HG03565 (cell line): Measurements from ENCODE around the gene FXYD7.
"Not testable (repeated sequence)": the region's sequence is repeated elsewhere in the genome, so short reads cannot be mapped to it uniquely, and the experiment has no call there.

Experiments
- ATAC-seq: cut with Tn5 transposase; IDR thresholded peaks from one replicate; pipeline ENCODE4 v1.9.1; 2021; ENCODE audit warnings: mild to moderate bottlenecking, moderate library complexity; ENCODE audit not compliant: unreplicated experiment

The FXYD7 gene

DNA sequence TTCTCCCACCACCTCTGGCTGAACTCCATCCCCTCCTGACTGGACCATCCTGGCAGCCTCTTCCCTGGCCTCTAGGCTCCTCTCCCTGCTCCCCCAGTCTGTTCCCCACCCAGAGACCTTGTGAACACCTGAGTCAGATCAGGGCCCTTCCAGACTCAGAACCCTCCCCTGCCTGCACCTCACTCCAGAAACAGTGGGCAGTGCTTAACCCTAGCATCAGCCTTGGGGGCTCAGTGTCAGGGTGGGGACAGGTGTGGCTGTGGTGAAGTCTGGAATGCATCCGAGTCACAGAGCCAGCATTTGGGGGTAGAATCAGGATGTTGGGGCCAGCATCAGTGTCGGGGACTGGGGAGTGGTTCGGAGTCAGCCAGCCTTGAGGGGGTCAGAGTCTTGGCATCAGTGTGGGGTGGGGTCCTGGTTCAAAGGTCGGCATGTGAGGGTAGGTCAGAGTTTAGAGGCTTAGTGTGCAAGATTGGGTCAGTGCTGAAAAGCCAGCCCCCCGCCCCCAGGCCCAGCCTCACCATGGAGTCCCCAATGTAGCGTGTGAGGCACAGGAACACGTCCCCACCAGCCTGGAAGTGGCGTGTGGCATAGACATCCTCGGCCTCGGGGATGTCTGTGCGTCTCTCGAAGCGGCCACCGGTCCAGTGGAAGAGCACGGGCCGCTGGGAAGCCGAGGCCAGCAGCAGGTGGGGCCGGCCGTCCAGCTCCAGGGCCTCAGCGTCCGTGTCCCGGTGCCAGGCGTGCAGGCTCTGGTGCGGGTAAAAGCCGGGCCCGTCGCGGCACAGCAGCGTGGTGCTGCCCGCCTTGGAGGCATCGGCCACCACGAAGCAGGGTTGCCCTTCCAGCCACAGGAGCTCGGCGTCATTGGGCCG, 17.1 kb upstream of the FXYD7 start:
- ATAC-seq = no peak

DNA sequence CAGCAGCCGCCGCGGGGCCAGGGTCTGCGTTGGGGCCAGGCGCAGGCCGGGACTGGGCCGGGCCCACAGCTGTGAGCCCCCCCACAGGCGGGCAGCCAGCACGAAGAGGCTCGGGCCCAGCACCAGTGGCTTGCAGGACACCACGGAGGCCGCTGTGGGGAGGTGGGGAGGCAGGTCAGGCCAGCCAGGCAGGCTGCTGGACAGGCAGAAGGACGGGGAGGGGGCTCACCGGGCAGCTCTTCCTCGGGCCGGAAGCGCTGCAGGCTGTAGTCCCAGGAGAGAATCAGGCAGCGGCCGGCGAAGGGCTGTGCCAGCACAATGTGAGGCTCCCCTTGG, 16.5 kb upstream of the FXYD7 start:
- no peak for ATAC-seq

DNA sequence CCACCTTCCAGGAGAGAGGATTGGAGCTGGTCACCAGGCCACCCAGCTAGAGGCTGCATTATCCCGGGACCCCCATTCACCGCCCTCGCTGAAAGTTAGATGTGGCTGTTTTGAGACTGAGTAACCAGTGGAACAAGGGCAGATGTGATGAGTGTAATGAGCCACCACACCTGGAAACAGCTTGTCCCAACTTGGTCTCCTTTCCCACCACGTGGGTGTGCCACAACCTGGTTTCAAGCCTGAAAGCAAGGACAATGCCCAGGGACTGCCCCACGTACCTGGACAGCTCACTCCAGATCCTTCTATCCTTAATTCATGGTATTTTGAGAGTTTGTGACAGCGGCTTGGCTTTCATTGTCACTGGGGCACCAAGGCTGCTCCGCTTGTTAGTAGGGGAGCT, 15.2 kb upstream of the FXYD7 start:
- no peak for ATAC-seq

DNA sequence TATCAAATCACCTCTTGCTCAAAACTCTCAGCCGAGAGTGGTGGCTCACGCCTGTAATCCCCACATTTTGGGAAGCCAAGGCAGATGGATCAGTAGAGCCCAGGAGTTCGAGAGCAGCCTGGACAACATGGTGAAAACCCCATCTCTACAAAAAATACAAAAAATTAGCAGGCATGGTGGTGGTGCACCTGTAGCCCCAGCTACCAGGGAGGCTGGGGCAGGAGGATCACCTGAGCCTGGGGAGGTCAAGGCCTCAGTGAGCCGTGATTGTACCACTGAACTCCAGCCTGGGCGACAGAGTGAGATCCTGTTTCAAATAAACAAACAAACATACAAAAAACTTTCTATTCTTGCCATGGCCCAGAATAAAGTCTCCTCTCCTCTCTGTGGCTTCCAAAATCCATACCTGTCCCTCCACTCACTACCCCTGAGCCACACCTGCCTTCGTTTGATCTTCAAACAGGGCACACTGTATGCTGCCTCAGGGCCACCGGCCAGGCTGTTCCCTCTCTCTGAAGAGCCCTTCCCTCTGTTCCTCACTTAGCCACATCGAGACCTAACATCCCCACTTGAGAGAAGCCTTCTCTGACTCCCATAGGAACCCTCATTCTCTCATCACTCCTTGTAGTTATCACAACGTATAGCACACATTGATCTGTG, 14.5 kb upstream of the FXYD7 start:
- ATAC-seq = no peak

DNA sequence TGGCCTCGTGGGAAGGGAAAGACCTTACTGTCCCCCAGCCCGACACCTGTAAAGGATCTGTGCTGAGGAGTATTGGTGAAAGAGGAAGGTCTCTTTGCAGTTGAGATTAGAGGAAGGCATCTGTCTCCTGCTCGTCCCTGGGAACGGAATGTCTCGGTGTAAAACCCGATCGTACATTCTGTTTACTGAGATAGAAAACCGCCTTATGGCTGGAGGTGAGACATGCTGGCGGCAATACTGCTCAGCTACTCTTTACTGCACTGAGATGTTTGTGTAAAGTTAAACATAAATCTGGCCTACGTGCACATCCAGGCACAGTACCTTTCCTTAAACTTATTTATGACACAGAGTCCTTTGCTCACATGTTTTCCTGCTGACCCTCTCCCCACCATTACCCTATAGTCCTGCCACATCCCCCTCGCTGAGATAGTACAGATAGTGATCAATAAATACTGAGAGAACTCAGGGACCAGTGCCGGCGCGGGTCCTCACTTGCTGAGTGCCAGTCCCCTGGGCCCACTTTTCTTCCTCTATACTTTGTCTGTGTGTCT, 13.3 kb upstream of the FXYD7 start:
- ATAC-seq = not testable (repeated sequence)

DNA sequence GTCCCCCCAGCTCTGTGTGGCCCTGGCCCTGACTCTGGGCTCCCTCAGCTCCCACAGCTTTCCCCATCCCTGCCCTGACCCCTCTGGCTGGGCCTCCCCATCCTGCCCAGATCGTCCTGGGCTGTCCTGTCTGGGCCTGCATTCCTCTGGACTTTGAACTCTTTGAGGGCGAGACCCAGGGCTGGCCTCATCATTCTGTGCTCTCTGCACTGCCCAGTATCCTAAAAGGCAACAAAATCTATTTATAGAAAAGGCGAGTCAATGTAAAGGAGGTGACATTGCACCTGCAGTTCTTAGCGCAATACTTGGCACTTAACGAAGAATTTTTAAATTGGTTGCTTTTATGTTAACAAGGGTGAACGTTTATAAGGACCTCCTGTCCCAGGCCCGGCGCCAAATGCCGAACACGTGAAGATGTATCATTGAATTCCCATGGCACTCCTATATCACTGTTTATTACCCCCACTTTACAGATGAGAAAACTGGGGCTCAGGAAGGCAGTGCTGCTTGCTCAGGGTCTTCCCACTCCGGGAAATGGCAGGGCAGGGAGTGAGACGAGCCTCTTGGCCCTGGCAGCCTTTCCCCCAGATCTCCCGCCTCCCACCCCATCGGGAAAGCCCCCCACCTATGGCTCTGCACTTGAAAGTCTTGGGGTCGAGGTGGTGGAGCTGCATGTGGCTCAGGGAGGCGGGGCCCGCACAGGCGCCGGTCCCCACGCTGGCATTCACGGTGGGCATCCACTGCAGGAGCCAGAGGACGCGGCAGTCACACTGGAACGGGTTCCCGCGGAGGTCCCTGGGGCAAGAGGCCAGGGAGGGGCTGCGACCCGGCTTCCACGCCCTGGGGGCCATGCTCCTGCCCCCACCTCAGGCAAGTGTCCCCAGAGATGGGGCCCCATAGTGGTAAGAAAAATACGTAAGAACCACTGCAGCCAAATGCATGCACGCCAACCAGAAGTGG, 12.0 kb upstream of the FXYD7 start:
- ATAC-seq = no peak

DNA sequence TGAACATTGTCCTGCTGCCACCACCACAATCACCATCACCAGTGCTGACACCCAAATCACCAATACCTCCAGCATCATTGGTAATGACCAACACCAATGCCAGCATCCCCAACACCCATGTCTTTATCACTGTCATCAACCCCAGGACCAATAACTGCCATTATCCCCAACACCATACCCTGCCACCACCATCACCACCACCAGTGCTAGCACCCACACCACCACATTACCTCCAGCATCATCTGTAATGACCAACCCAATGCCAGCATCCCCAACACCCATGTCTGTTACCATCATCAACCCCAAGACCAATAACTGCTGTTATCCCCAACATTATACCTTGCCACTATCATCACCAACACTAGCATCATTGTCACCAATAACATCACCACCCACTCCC, 10.8 kb upstream of the FXYD7 start:
- ATAC-seq = no peak

DNA sequence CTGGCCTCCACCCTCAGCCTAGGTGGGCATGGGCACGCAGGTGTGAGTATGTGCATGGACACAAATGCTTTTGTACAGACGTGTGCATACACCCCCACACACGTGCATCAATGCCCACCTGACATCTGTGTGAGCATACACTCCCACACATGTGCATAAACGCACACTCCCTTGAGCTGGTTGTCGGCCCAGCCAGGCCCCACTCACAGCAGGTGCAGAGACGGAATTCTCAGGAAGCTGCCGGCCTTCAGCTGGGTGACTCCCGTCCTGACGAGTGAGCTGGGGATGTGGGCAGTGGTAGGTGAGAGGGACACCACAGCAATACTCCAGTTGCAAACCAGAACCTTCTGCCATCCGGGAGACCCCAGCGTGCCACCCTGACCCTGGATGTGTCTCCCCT, 9.2 kb upstream of the FXYD7 start:
- no peak for ATAC-seq

DNA sequence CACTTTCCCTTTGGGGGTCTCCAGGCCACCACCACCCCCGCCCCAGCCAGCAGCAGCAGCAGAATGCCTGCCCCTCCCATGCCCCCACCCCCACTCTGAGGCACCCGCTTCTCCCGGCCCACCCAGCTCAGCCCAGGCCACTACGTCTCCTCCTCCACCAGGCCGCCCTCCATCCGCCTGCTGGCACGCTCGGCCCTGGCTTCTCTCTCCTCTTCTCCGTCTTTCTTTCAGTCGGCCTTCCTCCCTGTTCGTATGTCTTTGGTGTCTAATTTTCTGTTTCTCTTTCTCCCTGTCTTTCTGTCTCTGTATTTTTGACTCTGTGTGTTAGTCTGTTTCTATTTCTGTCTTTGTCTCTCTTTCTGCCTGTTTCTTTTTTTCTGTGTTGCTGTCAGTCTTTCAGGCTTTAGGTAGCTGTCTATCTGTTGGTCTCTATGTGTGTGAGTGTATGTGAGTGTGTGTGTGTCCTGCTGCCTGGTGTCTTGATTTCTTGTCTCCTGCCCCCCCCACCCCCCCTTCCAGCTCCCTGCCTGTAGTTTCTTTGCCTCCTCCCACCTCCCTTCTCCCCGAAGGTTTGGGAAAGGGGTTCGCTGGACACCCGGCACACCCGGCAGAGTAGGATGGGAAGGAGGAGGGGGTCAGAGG, 8.3 kb upstream of the FXYD7 start, which contains the start of gene LGI4:
Gene LGI4 (minus strand): TSS at position 459 of the 642 bp plus-strand sequence. CDS start 379 bp downstream, at position 80.
- ATAC-seq = no peak

DNA sequence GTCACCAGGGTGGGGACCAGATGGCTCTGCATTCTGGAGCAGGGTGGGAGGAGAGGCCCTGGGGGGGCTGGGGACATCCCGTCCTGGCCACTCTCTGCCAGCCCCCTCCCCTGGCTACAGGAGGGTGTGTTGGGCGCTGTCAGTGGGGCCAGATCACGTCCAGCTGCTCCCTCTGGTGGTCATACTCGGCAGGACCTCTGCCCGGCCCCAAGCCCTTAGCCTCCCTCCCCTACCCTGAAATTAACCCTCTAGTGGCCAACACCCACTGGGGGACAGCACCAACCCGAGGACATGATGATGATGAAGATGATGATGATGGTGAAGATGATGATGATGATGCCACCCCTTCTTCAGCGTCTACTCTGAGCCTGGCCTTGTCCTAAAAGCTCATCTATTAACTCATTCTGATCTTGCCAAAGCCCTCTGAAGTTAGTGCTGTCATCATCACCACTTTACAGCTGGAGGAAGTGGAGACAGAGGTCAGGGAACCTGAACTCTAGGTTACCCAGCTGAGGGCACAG, 7.6 kb upstream of the FXYD7 start:
- ATAC-seq = no peak

DNA sequence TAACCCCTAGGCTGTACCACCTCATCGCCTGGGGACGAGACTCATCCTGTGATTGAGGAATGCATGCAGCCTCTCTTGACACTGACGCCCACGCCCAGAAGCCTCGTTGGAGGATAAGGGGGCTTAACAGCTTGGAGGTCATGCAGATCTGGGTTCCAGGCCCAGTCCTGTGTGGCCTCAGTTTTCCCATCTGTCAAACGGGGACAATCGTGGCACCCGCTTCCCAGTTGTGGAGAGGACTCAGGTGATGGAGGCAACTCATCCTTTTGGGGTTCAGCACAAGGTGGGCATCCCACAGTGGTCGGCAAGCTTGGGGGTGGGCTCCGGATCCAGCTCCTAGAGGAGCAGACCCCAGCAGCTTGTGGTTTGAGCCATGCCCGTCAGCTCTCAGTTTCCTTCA, 6.8 kb upstream of the FXYD7 start:
- ATAC-seq = no peak

DNA sequence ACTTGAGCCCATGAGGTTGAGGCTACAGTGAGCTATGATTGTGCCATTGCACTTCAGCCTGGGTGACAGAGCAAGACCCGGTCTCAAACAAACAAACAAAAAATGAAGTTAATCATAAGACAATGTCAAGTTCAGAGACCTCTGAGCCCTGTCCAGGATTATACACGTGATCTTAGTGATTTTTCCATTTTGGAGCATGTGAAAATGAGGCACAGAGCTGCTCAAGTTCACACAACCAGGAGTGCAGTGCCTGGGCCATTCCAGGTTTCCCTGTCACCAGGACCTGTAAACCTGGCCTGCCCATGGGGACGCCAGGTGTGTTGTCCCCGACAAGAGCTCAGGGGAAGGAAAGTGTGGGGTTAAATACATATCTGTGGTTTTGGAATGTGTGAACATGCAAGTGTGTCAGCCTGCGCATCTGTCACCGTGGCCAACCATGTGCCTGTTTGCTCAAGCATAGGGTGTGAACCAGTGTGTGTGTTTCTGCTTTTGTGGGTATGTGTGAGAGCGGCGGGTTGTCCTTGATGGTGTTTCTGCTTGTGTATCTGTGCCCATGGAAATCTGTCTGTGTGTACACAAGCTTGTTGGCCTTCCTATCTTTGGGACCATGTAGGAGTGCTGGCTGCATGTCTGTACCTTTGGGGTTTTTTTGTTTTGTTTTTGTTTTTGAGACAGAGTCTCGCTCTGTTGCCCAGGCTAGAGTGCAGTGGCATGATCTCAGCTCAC, 5.9 kb upstream of the FXYD7 start:
- no peak for ATAC-seq

DNA sequence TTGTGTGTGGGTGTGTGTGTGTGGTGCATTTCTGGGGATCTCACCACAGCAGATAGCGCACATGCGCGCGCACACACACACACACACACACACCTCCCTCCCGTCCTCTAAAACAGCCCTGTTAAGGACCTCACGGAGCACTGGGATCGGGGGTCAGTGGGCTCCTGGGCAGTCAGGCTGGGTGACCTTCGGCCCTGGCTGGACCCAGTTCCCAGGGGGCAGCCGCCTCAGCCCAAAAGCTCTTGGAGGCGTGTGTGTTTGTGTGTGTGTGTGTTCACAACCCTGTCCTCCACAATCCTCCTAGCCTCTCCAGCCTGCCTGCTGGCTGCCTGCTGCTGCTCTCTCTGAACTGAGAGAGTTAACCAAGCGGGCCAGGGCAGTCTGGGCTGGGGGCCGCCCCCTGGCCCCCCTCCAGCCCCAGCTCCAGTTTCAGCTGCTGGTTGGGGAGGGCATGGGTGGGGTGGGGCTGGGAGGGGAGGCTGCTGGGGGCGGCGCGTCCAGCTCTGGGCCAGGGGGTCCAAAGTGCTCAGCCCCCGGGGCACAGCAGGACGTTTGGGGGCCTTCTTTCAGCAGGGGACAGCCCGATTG, 4.7 kb upstream of the FXYD7 start, which contains the start of gene FXYD1:
Gene FXYD1 (plus strand): TSS at position 520 of the 588 bp plus-strand sequence. CDS start 1,256 bp downstream, outside the sequence.
- no peak for ATAC-seq

DNA sequence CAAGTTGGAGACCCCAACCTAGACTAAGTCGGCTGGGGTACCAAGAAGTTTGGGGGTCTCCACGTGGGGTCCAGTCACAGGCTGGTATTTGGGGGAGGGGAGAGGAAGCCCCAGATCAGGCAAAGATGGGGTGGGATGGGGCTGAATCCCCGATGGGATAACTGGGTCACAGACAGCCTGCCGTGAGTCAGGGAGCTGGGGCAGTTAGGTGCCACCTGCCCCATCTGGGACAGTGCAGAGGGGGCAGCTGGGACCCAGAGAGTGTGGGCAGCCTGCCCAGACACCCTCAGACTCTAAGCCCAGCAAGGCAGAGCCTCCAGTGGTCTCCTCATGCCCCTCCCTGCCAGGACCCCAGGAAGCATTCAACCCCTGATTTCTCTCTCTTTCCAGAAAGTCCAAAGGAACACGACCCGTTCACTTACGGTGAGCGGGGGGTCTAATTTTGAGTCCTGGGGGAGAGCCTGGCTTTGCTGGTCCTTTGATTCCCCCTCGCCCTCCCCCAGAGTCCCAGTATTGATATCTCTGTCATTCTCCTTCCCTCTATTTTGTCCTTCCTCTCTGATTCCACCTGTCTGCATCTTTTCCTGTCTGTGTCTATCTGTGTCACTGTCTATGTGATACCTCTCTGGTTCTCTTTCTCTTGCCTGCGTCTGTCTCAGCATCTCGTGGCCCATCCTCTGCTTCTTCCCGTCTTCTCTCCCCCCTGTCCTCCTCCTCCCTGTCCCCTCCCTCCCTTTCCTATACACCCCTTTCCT, 2.7 kb upstream of the FXYD7 start:
- ATAC-seq = no peak

DNA sequence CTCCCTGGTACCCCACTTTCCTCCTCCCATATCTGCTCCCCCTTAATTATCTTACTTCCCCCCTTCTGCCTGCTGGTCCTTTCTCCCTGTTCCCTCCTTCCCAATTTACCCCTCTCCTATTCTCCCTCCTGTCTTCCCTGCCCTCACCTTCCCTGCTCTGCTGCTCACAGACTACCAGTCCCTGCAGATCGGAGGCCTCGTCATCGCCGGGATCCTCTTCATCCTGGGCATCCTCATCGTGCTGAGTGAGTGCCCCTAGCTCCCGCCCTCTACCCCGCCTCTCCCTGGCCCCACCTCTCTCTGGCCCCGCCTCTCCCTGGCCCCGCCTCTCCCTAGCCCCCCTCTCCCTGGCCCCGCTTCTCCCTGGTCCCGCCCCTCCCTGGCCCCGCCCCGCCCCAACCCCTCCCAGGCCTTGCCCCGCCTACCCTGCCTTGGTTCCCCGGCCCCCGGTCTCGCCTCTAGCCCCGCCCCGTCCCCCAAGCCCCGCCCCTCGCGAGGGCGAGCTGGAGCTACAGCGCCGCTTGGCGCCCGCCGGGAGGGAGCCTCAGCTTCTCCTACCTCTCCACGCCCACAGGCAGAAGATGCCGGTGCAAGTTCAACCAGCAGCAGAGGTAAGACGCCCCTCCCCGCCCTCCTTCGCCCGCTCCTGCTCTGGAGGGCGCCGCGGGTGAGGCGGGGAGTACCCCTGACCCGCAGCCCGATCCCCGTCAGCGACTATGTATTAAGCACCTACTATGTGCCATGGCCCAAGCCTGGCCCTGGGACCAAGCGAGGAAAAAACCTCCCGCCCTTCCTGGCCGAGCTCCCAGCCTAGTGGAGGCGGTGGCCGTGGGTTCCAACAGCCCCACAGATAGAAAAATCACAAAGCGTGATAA, 1.9 kb upstream of the FXYD7 start:
- ATAC-seq = peak; percentile 47

DNA sequence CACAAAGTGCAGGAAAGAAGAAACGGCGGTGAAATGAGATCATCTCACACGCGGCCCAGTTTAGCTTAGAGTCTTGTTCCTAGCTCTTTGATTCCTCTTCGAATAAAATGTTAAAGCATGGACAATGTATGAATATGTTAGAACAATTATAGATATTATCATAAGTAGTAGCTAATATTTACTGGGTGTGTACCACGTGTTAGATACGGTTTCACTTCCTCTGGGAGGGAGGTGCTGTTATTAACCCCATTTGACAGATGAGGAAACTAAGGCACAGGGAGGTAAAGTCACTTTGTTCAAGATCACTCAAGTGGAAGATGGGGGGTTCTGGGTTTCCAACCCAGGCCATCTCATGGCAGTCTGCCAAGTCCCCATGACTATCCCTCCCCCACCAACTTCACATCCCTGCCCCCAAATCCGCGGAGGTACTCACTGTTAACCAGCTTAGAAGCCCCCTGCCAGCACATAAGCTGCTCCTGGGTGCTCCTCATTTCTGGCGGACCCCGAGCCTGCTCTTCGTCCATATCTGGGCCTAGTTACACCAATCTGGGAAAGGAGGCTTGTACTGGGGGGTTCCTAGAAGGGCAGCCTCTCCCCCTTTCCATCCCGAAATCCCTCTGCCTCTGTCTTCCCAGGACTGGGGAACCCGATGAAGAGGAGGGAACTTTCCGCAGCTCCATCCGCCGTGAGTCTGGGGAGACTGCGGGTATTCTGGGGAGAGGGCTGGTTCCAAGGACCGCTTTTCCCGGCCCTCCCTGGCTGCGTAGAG, 1.0 kb upstream of the FXYD7 start:
- ATAC-seq = no peak
